ENCODE results near the gene PDC.

DNA sequence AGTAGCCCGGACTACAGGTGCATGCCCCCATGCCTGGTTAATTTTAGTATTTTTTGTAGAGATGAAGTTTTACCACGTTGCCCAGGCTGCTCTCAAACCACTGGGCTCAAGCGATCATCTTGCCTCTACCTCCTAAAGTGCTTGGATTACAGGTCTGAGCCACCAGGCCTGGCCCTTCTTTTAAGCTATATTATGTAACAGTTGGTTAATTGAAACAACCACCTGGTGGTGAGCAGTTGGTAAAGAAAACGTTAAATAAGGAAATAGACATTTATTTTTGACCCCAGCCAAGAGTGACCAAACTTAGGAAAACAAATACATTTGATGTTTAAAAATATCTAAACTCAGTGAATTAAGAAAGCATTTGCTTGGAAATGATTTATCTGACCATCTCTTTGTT lies 12.1 kb upstream of the PDC start:
- TF ChIP-seq GATA2 (IDR thresholded peaks at IDR 0.05; ENCODE audit: low read depth, low read length) (no peak), GATA3 (IDR thresholded peaks at IDR 0.05; ENCODE audit: low read depth, low read length) (no peak)
